Central memory CD8-positive, alpha-beta T cell (primary cell): ENCODE results near the gene FMN2.

ENCODE experiments used
- ATAC-seq: fragments of 150-1000 bp; cut with Tn5 transposase; replicated peaks from 2 replicates; pipeline ENCODE4 v1.10.0; 2022; ENCODE audit warnings: mild to moderate bottlenecking, moderate FRiP score, moderate number of reproducible peaks; ENCODE audit not compliant: poor library complexity, severe bottlenecking; ENCODE audit errors: extremely low read depth
- DNase-seq, 2 donors: peaks; one replicate each; pipeline ENCODE4 v3.0.0; 2021; ENCODE audit warnings: low spot score in 2 of 2
- H3K27ac Mint-ChIP-seq: one replicate; pipeline ENCODE4 v1.8.0; 2022; ENCODE audit warnings: low read depth, mild to moderate bottlenecking, moderate library complexity, mixed read lengths
- H3K27me3 Mint-ChIP-seq: one replicate; pipeline ENCODE4 v1.8.0; 2022; ENCODE audit warnings: mixed read lengths
- H3K36me3 Mint-ChIP-seq: one replicate; pipeline ENCODE4 v1.8.0; 2022; ENCODE audit warnings: mild to moderate bottlenecking, moderate library complexity, mixed read lengths; ENCODE audit not compliant: insufficient read depth
- H3K4me1 Mint-ChIP-seq: one replicate; pipeline ENCODE4 v1.8.0; 2022; ENCODE audit warnings: mixed read lengths
- H3K4me3 Mint-ChIP-seq: one replicate; pipeline ENCODE4 v1.8.0; 2022; ENCODE audit warnings: mild to moderate bottlenecking, moderate library complexity, mixed read lengths
- H3K9me3 Mint-ChIP-seq: one replicate; pipeline ENCODE4 v1.8.0; 2022; ENCODE audit warnings: mixed read lengths

FMN2 gene

DNA sequence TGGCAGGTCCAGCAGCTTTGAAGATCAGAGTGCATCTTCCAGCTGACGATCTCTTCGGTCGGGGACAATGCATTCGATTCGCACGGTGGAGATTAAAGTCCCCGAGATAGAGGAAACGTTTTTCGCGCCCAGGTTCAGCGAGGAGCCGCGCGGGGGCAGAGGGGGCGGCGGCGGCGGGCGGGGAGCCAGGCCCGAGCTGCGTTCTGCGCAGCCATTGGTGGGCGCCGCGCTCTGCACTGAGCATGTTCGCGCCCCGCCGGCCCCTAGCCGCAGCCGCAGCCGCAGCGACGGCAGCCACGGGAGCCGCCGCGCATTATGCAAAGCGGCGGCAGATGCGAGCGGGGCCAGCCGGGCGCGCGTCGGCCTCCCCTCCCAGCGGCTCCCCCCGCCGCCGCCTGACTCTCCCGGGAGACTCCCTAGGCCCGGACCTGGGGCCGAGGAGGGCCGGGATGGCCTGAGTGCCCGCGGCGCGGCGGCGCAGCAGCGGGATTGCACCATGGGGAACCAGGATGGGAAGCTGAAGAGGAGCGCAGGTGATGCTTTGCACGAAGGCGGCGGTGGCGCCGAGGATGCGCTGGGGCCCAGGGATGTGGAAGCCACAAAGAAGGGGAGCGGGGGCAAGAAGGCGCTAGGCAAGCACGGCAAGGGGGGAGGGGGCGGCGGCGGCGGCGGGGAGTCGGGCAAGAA is at the start of gene FMN2:
TSS of gene FMN2 (plus strand) at position 270 of the 687 bp plus-strand sequence. CDS start at position 497, 227 bp downstream.
- Mint-ChIP-seq H3K27me3 (peaks cover 20% of the 10 kb centered on the region), H3K4me3 (no peak within 1 kb of the TSS), H3K9me3 (peaks cover 5% of the 10 kb centered on the region), H3K36me3 (no peaks in the 10 kb centered on the region), H3K27ac (no peak within 1 kb of the TSS), H3K4me1 (no peaks in the 10 kb centered on the region)
- ATAC-seq: no peak
- no peak for DNase-seq

DNA sequence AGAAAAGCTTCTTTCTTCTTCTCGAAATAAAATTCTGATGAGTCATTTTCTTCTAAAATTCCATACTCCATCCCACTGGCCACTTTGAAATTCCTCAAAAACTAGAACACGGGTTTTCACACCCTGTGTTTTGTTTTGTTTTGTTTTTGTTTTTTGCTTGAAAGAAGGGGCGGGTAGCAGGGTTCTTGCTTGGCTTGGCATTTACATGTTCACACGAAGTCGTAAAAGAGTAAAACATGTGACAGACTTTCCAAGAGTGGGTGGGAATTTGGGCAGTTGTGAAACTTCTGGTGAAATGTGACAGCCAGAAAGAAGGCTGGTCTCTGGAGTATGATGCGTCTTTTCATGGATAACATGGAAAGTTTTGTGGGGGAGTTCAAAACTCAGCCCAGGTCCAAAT is 47.1 kb upstream of the FMN2 start:
- no peaks in the 10 kb centered on the region for H3K4me1 Mint-ChIP-seq
- DNase-seq: no peak
- H3K27me3 Mint-ChIP-seq: no peaks in the 10 kb centered on the region
- no peak for ATAC-seq
- no peaks in the 10 kb centered on the region for H3K36me3 Mint-ChIP-seq
- no peak overlapping the region for H3K27ac Mint-ChIP-seq
- H3K9me3 Mint-ChIP-seq: peaks cover 8% of the 10 kb centered on the region
- no peak overlapping the region for H3K4me3 Mint-ChIP-seq

DNA sequence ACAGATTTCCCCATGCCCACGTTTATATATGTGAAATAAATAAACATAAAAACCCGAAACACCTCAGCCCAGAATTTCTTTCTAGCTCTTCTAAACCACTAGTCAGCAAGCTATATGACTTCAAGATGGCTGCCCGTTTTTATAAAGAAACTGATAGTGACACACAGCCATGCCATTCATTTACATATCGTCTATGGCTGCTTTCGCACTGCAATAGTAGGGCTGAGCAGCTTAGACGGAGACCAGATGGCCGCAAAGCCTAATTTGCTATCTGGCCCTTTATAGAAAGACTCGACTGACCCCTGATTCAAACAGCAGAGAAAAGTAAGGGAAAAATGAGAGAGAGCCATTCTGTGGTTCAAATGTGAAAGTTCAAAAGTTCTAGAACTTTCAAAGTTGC is 45.7 kb upstream of the FMN2 start:
- DNase-seq: no peak
- Mint-ChIP-seq H3K27me3 (no peaks in the 10 kb centered on the region), H3K4me1 (no peaks in the 10 kb centered on the region), H3K9me3 (peaks cover 7% of the 10 kb centered on the region), H3K27ac (no peak overlapping the region), H3K36me3 (no peaks in the 10 kb centered on the region), H3K4me3 (no peak overlapping the region)
- no peak for ATAC-seq

DNA sequence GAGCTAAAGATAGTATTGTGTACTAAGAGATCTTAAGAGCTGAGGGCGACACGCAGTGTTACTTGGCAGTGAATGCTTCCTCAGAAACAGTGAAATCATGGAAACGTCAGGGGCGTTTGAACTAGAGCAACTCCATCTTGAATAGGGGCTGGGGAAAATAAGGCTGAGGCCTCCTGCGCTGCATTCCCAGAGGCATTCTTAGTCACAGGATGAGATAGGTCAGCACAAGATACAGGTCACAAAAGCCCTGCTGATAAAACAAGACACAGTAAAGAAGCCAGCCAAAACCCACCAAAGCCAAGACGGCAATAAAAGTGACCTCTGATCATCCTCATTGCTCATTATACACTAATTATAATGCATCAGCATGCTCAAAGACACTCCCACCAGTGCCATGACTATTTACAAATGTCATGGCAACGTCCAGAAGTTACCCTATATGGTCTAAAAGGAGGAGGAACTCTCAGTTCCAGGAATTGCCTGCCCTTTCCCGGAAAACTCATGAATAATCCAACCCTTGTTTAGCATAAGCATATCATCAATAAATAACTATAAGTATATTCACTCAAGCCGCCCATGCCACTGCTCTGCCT is 37.5 kb upstream of the FMN2 start:
- no peaks in the 10 kb centered on the region for H3K27me3 Mint-ChIP-seq
- H3K27ac Mint-ChIP-seq: no peak overlapping the region
- DNase-seq: no peak
- H3K4me3 Mint-ChIP-seq: no peak overlapping the region
- peaks cover 6% of the 10 kb centered on the region for H3K9me3 Mint-ChIP-seq
- H3K36me3 Mint-ChIP-seq: no peaks in the 10 kb centered on the region
- no peaks in the 10 kb centered on the region for H3K4me1 Mint-ChIP-seq
- ATAC-seq: no peak

GRCh38 chr1:240055936-240056335 is 35.7 kb upstream of the FMN2 start:
- Mint-ChIP-seq H3K4me1 (no peaks in the 10 kb centered on the region), H3K36me3 (no peaks in the 10 kb centered on the region), H3K27ac (no peak overlapping the region), H3K4me3 (no peak overlapping the region), H3K9me3 (peaks cover 11% of the 10 kb centered on the region), H3K27me3 (no peaks in the 10 kb centered on the region)
- DNase-seq (no peak), ATAC-seq (no peak)

- H3K9me3 Mint-ChIP-seq: peaks cover 11% of the 10 kb centered on the region
- ATAC-seq (no peak), DNase-seq (no peak)
- no peaks in the 10 kb centered on the region for H3K4me1 Mint-ChIP-seq
- H3K4me3 Mint-ChIP-seq: no peak overlapping the region
- H3K27me3 Mint-ChIP-seq: no peaks in the 10 kb centered on the region
- no peak overlapping the region for H3K27ac Mint-ChIP-seq
- no peaks in the 10 kb centered on the region for H3K36me3 Mint-ChIP-seq
Measured at GRCh38 chr1:240056350-240056749, 35.3 kb upstream of the FMN2 start.

- Mint-ChIP-seq H3K4me3 (no peak overlapping the region), H3K9me3 (peaks cover 11% of the 10 kb centered on the region), H3K4me1 (no peaks in the 10 kb centered on the region), H3K36me3 (no peaks in the 10 kb centered on the region), H3K27ac (no peak overlapping the region), H3K27me3 (no peaks in the 10 kb centered on the region)
- ATAC-seq (no peak), DNase-seq (no peak)
Measured at GRCh38 chr1:240058049-240058448, 33.6 kb upstream of the FMN2 start.

GRCh38 chr1:240068961-240069360 is 22.7 kb upstream of the FMN2 start:
- Mint-ChIP-seq H3K9me3 (peaks cover 21% of the 10 kb centered on the region), H3K27me3 (no peaks in the 10 kb centered on the region), H3K36me3 (peaks cover 2% of the 10 kb centered on the region), H3K4me3 (no peak overlapping the region), H3K4me1 (no peaks in the 10 kb centered on the region), H3K27ac (no peak overlapping the region)
- DNase-seq (no peak), ATAC-seq (no peak)

DNA sequence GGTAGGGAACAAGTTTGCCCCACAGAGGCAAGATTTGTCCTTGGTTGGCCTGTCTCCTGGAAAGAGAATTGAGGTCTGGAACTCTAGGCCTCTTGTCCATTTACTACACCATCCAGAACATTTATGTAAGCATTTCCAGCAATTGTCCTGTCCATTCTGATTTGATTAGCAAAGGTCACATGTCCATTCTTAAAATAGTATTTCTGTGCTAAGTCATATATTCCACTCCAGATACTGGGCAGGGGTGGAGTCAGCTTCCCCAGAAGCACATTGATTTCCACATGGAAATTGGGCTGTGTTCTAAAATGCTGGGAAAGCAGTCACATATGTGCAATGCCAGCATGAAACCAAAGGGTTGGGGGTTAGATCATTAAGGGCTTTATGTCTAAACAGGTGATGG is 21.5 kb upstream of the FMN2 start:
- ATAC-seq (no peak), DNase-seq (no peak)
- no peak overlapping the region for H3K4me3 Mint-ChIP-seq
- H3K4me1 Mint-ChIP-seq: no peaks in the 10 kb centered on the region
- no peak overlapping the region for H3K27ac Mint-ChIP-seq
- H3K36me3 Mint-ChIP-seq: peaks cover 2% of the 10 kb centered on the region
- H3K9me3 Mint-ChIP-seq: peaks cover 18% of the 10 kb centered on the region
- no peaks in the 10 kb centered on the region for H3K27me3 Mint-ChIP-seq

DNA sequence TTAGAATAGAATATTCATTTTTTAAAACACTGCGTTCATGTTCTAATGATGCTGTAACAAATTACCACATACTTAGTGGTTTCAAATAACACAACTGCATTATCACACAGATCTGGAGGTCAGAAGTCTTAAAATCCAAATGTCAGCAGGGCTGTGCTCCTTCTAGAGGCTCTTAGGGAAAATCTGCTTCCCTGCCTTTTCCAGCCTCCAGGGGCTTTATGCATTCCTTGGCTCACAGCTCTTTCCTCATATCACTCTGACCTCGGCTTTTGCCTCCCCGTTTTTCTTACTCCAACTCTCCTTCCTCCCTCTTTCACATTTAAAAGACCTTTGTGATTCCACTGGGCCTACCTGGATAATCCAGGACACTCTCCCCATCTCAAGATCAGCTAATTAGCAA is 18.6 kb upstream of the FMN2 start:
- Mint-ChIP-seq H3K36me3 (peaks cover 2% of the 10 kb centered on the region), H3K27me3 (no peaks in the 10 kb centered on the region), H3K9me3 (peaks cover 21% of the 10 kb centered on the region), H3K4me1 (no peaks in the 10 kb centered on the region), H3K4me3 (no peak overlapping the region), H3K27ac (no peak overlapping the region)
- ATAC-seq: no peak
- no peak for DNase-seq

GRCh38 chr1:240074422-240074821 is 17.3 kb upstream of the FMN2 start:
- DNase-seq: no peak
- no peaks in the 10 kb centered on the region for H3K27me3 Mint-ChIP-seq

GRCh38 chr1:240074908-240075307 is 16.8 kb upstream of the FMN2 start:
- no peak for ATAC-seq
- no peaks in the 10 kb centered on the region for H3K4me1 Mint-ChIP-seq
- peaks cover 2% of the 10 kb centered on the region for H3K36me3 Mint-ChIP-seq
- no peak overlapping the region for H3K27ac Mint-ChIP-seq
- DNase-seq: no peak
- H3K27me3 Mint-ChIP-seq: no peaks in the 10 kb centered on the region
- no peak overlapping the region for H3K4me3 Mint-ChIP-seq
- H3K9me3 Mint-ChIP-seq: peaks cover 21% of the 10 kb centered on the region

More at GRCh38 chr1:240074422-240074821, 17.3 kb upstream of the FMN2 start:
- Mint-ChIP-seq H3K27ac (no peak overlapping the region), H3K4me3 (no peak overlapping the region), H3K9me3 (peaks cover 21% of the 10 kb centered on the region), H3K36me3 (peaks cover 2% of the 10 kb centered on the region), H3K4me1 (no peaks in the 10 kb centered on the region)
- ATAC-seq: no peak

GRCh38 chr1:240084337-240084736 is 7.3 kb upstream of the FMN2 start:
- peaks cover 5% of the 10 kb centered on the region for H3K9me3 Mint-ChIP-seq

More at GRCh38 chr1:240084337-240084736, 7.3 kb upstream of the FMN2 start:
- no peaks in the 10 kb centered on the region for H3K4me1 Mint-ChIP-seq
- H3K27ac Mint-ChIP-seq: no peak overlapping the region
- no peak for DNase-seq
- ATAC-seq: no peak
- peaks cover 10% of the 10 kb centered on the region for H3K27me3 Mint-ChIP-seq
- H3K36me3 Mint-ChIP-seq: no peaks in the 10 kb centered on the region
- no peak overlapping the region for H3K4me3 Mint-ChIP-seq
